Measurements from ENCODE around the gene IQCB1. TPM values are rescaled to one million over a fixed set of nuclear protein-coding genes. Genes with fewer than 3 reads are reported as not detected.

The IQCB1 gene
- total and polyA plus RNA-seq, 8 donors: 9.0 to 18.3 (median 11.5) TPM

DNA sequence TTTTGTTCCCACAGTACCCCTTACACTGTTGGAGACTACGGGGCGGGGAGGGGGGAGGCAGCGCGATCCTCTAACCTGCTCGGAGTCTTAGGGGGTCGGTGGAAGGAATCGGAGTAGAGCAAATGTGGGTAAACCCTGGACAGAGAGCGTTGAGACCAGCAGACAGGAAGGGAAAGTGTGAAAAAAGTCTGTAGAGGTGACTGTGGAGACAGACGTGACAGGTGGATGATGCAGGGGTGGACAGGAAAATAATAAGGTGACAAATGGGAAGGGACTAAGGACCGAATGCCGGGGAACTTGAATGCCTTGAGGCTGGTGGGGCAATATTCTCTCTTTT is 573 bp upstream of the IQCB1 start:
- peak; percentile 34 to 59 (median 41) for ATAC-seq
- Histone ChIP-seq H3K9me3 (no peaks in the 10 kb centered on the region), H3K36me3 (no peaks in the 10 kb centered on the region), H3K4me3 (peak overlapping the region; percentile 43 to 86 (median 77)), H3K27me3 (no peaks in the 10 kb centered on the region), H3K4me1 (peaks cover 4 to 20% (median 5%) of the 10 kb centered on the region in 3 donors), H3K27ac (peak overlapping the region; percentile 61 to 82 (median 71))
- intact Hi-C loops (cut with DNase I): no loop called here
- 0 to 2% methylated on average over 11 of the region's 11 CpGs for WGBS, 2 donors
- no peak for FAIRE-seq
- DNase-seq: no peak
- TF ChIP-seq, protein P1, sequence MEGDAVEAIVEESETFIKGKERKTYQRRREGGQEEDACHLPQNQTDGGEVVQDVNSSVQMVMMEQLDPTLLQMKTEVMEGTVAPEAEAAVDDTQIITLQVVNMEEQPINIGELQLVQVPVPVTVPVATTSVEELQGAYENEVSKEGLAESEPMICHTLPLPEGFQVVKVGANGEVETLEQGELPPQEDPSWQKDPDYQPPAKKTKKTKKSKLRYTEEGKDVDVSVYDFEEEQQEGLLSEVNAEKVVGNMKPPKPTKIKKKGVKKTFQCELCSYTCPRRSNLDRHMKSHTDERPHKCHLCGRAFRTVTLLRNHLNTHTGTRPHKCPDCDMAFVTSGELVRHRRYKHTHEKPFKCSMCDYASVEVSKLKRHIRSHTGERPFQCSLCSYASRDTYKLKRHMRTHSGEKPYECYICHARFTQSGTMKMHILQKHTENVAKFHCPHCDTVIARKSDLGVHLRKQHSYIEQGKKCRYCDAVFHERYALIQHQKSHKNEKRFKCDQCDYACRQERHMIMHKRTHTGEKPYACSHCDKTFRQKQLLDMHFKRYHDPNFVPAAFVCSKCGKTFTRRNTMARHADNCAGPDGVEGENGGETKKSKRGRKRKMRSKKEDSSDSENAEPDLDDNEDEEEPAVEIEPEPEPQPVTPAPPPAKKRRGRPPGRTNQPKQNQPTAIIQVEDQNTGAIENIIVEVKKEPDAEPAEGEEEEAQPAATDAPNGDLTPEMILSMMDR (IDR thresholded peaks at IDR 0.05): no peak

DNA sequence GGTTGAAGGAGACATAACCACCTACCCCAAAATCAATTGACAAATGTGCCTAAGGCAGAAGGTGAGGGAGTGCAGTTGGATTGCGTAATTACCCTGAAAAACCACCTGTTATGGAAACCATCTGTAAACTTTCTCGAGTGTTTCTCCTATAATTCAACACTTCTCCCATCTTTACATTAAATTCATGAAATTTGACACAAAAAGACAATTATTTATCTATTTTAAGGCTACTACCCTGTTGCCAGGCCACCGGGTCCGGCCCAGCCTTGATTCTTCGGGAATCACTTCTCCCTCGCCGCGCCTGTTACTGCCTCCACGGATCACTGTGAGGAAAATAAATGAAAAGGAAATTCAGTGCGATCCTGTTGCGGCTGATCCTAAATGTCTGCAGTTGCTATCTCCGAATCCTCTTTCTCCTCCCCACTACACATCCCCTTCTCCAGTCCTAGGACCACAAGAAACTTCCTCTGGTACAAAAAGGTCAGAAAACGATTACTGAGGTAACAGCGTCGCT is 646 bp downstream of the IQCB1 start:
- Histone ChIP-seq H3K4me3 (peak overlapping the region; percentile 43 to 86 (median 77)), H3K27me3 (no peaks in the 10 kb centered on the region), H3K4me1 (peaks cover 4 to 20% (median 5%) of the 10 kb centered on the region in 3 donors), H3K9me3 (no peaks in the 10 kb centered on the region), H3K27ac (peak overlapping the region; percentile 61 to 81 (median 68)), H3K36me3 (no peaks in the 10 kb centered on the region)
- intact Hi-C loops (cut with DNase I): no loop called here
- FAIRE-seq: no peak
- peak; percentile 14 to 33 (median 28) for ATAC-seq
- TF ChIP-seq, protein P1 (IDR thresholded peaks at IDR 0.05): no peak
- DNase-seq: peak in 1 of 6 donors; percentile 62
- 2% methylated on average over 15 of the region's 15 CpGs for WGBS, 2 donors

DNA sequence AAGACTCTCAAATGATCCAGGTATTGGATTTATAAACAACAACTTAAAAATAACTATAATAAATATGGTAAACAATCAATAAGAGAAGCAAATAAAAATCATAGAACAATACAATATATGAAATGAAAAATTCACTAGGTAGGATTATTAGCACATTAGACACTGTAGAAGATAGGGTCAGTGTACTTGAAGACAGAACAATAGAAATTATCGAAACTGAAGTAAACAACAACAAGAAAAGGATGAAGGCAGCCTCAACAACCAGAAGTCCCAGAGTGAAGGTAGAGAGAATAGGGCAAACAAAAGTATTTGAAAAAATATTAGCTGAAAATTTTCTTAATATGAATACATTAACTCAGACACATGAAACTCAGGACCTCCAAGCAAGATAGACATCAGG is 11.9 kb downstream of the IQCB1 start:
- FAIRE-seq: peak; percentile 65
- TF ChIP-seq, protein P1 (IDR thresholded peaks at IDR 0.05): no peak

DNA sequence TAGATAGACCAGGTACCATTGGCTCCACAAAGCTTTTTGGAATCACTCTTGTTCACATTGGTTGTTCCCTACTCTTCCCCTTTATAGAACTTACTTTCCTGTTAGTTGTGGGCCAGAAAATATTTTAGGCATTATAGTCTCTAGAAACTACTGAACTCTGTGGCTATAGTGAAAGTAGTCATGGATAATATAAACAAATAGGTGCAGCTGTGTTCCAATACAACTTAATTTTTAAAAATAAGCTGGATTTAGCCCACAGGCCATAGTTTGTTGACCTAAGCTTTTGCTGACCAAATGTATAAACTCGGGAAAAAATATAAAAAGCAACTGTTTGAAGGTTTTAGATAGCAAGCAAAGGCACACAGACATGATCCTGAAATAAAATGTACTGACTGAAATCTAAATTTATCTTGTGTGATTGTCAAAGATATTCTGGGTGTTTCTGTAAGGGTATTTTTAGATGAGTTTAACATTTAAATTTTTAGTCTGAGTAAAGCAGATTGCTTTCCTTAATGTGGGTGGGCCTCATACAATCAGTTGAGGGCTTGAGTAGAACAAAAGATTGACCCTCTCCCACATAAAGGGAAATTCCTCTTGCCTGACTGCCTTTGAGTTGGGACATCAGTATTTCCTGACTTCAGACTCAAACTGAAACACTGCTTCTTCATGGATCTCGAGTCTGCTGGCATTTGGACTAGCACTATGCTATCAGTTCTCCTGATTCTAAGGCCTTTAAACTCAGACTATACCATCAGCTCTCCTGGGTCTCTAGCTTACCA is 13.2 kb downstream of the IQCB1 start:
- H3K4me1 ChIP-seq: peaks cover 0 to 3% (median 3%) of the 10 kb centered on the region in 3 donors

More for the DNA sequence above, 11.9 kb downstream of the IQCB1 start:
- 97 to 98% methylated on average over 1 of the region's 1 CpG for WGBS, 2 donors
- DNase-seq: no peak
- Histone ChIP-seq H3K27ac (no peak overlapping the region), H3K36me3 (peaks cover 4 to 41% (median 14%) of the 10 kb centered on the region in 3 donors), H3K4me3 (no peak overlapping the region), H3K9me3 (no peaks in the 10 kb centered on the region), H3K4me1 (peaks cover 0 to 3% (median 3%) of the 10 kb centered on the region in 3 donors), H3K27me3 (no peaks in the 10 kb centered on the region)
- no peak for ATAC-seq
- intact Hi-C loops (cut with DNase I): no loop called here

More for the DNA sequence above, 13.2 kb downstream of the IQCB1 start:
- no peak overlapping the region for H3K4me3 ChIP-seq
- WGBS, 2 donors: 75 to 80% methylated on average over 2 of the region's 2 CpGs
- H3K27me3 ChIP-seq: no peaks in the 10 kb centered on the region
- no peak overlapping the region for H3K27ac ChIP-seq
- peaks cover 4 to 34% (median 13%) of the 10 kb centered on the region in 3 donors for H3K36me3 ChIP-seq
- ATAC-seq (no peak), DNase-seq (no peak), FAIRE-seq (no peak)
- no peaks in the 10 kb centered on the region for H3K9me3 ChIP-seq
- TF ChIP-seq, protein P1 (IDR thresholded peaks at IDR 0.05): no peak
- intact Hi-C loops (cut with DNase I): no loop called here

Data from pancreas (tissue), 10 donors.